BJ (cell line): ENCODE data around the gene FOXI1. TPM values are rescaled to one million over a fixed set of nuclear protein-coding genes. Genes with fewer than 3 reads are reported as not detected.

ENCODE experiments used
- CTCF ChIA-PET: fragments of 350-600 bp; formaldehyde crosslinking; extraction: SDS; loops from one replicate; lab custom pipeline; 2021; ENCODE audit warnings: antibody characterized with exemption, inconsistent platforms; lab: Yijun Ruan, JAX
- POLR2A ChIA-PET: fragments of 300-600 bp; sonication (Branson Sonifier 250); formaldehyde crosslinking; extraction: SDS; loops from one replicate; lab custom pipeline; 2021; ENCODE audit warnings: antibody characterized with exemption; lab: Charles Lee
- DNase-seq: peaks from one replicate; pipeline ENCODE4 v3.0.0-alpha.2; 2011; ENCODE audit warnings: low read depth
- H3K27me3 ChIP-seq: 2 replicates; pipeline ENCODE4 v1.6.0; 2011; ENCODE audit warnings: low read length; ENCODE audit not compliant: control insufficient read depth, insufficient read depth
- H3K36me3 ChIP-seq: 2 replicates; pipeline ENCODE4 v1.5.1; 2011; ENCODE audit warnings: low read length; ENCODE audit not compliant: control insufficient read depth, insufficient read depth
- H3K4me3 ChIP-seq: 2 replicates; pipeline ENCODE4 v1.5.1; 2011; ENCODE audit warnings: low read depth, mild to moderate bottlenecking, control low read depth, low read length
- CTCF ChIP-seq: IDR thresholded peaks from 2 replicates; pipeline ENCODE4 v1.5.1; 2011; ENCODE audit warnings: low read depth, mild to moderate bottlenecking, control low read depth, inconsistent platforms, low read length, moderate library complexity; ENCODE audit not compliant: insufficient read depth
- polyA plus RNA-seq: library from polyadenylated mRNA; depleted of rRNA; stranded (reverse); fragments of >200 nt; gene quantifications from 2 replicates; pipeline ENCODE4 v1.2.3, GENCODE V29; 2011

Gene FOXI1
- polyA plus RNA-seq, 1 experiment = not detected

- no peak for DNase-seq
- no peaks in the 10 kb centered on the region for H3K27me3 ChIP-seq
- no peak overlapping the region for H3K4me3 ChIP-seq
- ChIA-PET CTCF (no interaction called here), POLR2A (no interaction called here)
- TF ChIP-seq CTCF = no peak
- no peaks in the 10 kb centered on the region for H3K36me3 ChIP-seq
Observed at GRCh38 chr5:170075696-170076095, 30.0 kb upstream of the FOXI1 start.

GRCh38 chr5:170076211-170076610 lies 29.5 kb upstream of the FOXI1 start:
- no peak for DNase-seq
- CTCF ChIA-PET = no interaction called here
- Histone ChIP-seq H3K36me3 (no peaks in the 10 kb centered on the region), H3K4me3 (no peak overlapping the region), H3K27me3 (no peaks in the 10 kb centered on the region)
- no peak for TF ChIP-seq CTCF
- POLR2A ChIA-PET = no interaction called here

- CTCF ChIA-PET = no interaction called here
- H3K36me3 ChIP-seq = no peaks in the 10 kb centered on the region
- TF ChIP-seq CTCF = no peak
- H3K27me3 ChIP-seq = no peaks in the 10 kb centered on the region
- H3K4me3 ChIP-seq = no peak overlapping the region
- DNase-seq = no peak
- POLR2A ChIA-PET = no interaction called here
Observed at GRCh38 chr5:170076739-170077138, 29.0 kb upstream of the FOXI1 start.

GRCh38 chr5:170077526-170077925 lies 28.2 kb upstream of the FOXI1 start:
- no peak for DNase-seq
- no peaks in the 10 kb centered on the region for H3K27me3 ChIP-seq
- POLR2A ChIA-PET = no interaction called here
- TF ChIP-seq CTCF = no peak
- no peaks in the 10 kb centered on the region for H3K36me3 ChIP-seq
- CTCF ChIA-PET = no interaction called here
- H3K4me3 ChIP-seq = no peak overlapping the region

GRCh38 chr5:170078458-170078857 lies 27.2 kb upstream of the FOXI1 start:
- Histone ChIP-seq H3K4me3 (no peak overlapping the region), H3K27me3 (no peaks in the 10 kb centered on the region), H3K36me3 (no peaks in the 10 kb centered on the region)
- POLR2A ChIA-PET = no interaction called here
- DNase-seq = no peak
- CTCF ChIA-PET = interaction anchor here (1.7 kb wide), 1 partner anchor 8 kb away, joined by 5 read pairs; no protein-coding TSS in a partner anchor
- no peak for TF ChIP-seq CTCF
